ENCODE measurements around the gene ACTR6. TPM values are rescaled to one million over a fixed set of nuclear protein-coding genes. Genes with fewer than 3 reads are reported as not detected.

ACTR6 gene
- total RNA-seq, 2 donors from 2014 or later = 28.9 to 39.6 TPM

DNA sequence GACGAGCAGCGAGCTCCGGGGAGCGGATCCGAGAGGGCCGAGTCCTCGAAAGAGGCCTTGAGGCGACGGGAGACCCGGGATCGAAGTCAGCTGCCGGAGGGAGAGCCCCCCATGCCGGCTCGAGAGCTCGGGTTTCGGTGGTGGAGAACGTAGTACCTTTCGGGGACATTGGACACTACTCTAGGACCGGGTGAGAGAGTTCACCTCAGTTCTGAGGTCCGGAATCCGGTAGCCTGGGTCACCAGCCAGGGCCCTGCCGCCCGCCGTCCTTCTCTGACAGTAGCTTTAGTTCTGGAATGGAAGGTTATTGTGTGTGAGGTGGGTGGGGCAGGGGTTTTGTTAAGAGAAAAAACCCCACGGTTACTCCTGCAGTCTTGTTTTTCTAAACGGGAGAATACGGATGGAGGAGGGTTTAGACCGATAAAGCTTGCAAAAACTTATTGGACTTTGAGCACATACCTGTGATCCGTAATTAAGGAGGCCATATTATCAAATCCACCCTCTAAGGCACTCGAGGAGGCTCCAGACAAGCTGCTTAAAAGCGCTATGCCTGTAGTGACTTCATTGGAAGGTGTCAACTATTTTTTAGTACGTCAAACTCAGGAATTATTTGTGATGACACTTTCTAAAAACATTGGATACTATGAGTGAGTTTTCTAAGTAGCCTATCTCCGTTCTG is 67.1 kb downstream of the ACTR6 start:
- peak in 1 of 2 donors; percentile 2 for ATAC-seq
- H3K9me3 Mint-ChIP-seq = no peaks in the 10 kb centered on the region

DNA sequence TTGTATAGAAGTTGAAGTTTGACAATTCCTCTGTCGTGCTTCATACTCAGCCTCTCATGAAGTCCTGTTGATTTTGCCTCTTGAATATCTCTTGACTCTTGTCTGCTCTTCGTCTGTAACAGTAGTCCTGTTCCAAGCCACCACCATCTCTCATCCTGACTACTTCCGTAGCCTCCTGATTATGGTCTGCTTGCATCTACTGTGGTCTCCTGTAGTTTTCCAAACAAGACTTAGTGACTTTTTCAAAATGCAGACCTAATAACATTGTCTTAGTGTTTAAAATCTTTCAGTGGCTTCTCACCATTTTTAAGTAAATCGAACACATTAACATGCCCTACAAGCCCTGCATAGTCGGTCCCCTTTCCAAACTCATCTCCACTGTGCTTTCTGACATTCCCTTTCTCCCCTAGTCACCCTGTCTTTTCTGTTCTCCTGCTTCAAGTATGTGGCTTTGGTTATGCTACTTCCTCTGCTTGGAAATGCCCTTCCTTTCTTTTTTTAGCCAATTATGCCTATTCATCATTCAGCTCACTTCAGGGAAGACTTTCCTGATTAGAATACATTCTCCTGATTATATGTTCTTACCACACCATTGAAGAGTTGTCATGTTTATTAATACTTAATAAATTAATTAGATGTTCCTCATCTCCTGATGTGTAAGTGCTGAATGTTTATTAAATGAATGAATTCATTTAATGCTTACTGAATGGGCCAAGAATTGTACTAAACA is 68.4 kb downstream of the ACTR6 start:
- no peaks in the 10 kb centered on the region for H3K36me3 Mint-ChIP-seq
- peak overlapping the region in 1 of 2 donors; percentile 3 for H3K27ac Mint-ChIP-seq
- H3K9me3 Mint-ChIP-seq = no peaks in the 10 kb centered on the region
- ATAC-seq (no peak), DNase-seq (ENCODE audit: low spot score in 2 of 2) (no peak)

More for the DNA sequence above, 67.1 kb downstream of the ACTR6 start:
- no peaks in the 10 kb centered on the region for H3K36me3 Mint-ChIP-seq
- DNase-seq (ENCODE audit: low spot score in 2 of 2) = no peak
- peak overlapping the region; percentile 84 to 91 for H3K27ac Mint-ChIP-seq

GRCh38 chr12:100273782-100274181 is 73.2 kb downstream of the ACTR6 start:
- no peaks in the 10 kb centered on the region for H3K36me3 Mint-ChIP-seq
- DNase-seq (ENCODE audit: low spot score in 2 of 2) (no peak), ATAC-seq (no peak)
- no peak overlapping the region for H3K27ac Mint-ChIP-seq
- H3K9me3 Mint-ChIP-seq = no peaks in the 10 kb centered on the region

Other genes starting within 250 kb of the ACTR6 start
- gene ANKS1B, start 215.9 kb upstream of the ACTR6 start, total RNA-seq = under 1 TPM in 1 of 2 donors, not detected in 1; 0.16 TPM
- 10 to 100 TPM; 31.6 to 42.1 TPM for gene BLTP3B, start 57.9 kb upstream of the ACTR6 start, total RNA-seq
- gene DEPDC4, start 66.3 kb downstream of the ACTR6 start, total RNA-seq = 1 to 10 TPM; 2.4 to 6.7 TPM
- gene SCYL2, start 66.4 kb downstream of the ACTR6 start, total RNA-seq = 10 to 100 TPM; 22.3 to 28.3 TPM
- gene SLC17A8, start 156.3 kb downstream of the ACTR6 start, total RNA-seq = not detected